DMS53 (cell line): ENCODE data around the gene FBXO22.
A peak's percentile ranks its signal among the peaks of the same experiment; 100 is the strongest.
"Not testable (repeated sequence)": the region's sequence is repeated elsewhere in the genome, so short reads cannot be mapped to it uniquely, and the experiment has no call there.

Source experiments
- DNase-seq: peaks from one replicate; lab custom pipeline; 2025; lab: John Stamatoyannopoulos, UW

Gene FBXO22

GRCh38 chr15:75903331-75904239, at the start of gene FBXO22:
FBXO22 (plus strand) TSS chr15:75903878; CDS start chr15:75903964, 86 bp downstream.
- DNase-seq = peak; percentile 96

DNA sequence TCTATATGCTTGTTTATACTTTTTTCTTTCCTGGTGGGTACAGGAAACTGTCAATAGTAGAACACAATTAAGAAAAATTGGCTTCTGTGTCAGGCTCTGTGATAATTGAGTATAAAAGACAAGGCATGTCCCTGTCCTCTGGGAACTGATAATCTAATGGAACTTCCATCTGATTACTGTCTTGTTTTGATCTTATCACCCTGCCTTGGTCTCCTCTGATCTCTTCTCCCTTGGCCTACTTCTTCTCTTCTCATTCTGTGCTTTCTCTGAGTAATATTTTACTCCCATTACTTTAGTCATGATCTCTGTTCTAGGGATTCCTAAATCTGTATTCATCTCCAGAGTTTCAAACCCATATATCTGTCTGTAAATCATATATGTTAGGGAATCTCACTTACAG, 45.8 kb upstream of the FBXO22 start:
- DNase-seq = no peak

- no peak for DNase-seq
Measured at GRCh38 chr15:75861750-75862402, 41.8 kb upstream of the FBXO22 start.

DNA sequence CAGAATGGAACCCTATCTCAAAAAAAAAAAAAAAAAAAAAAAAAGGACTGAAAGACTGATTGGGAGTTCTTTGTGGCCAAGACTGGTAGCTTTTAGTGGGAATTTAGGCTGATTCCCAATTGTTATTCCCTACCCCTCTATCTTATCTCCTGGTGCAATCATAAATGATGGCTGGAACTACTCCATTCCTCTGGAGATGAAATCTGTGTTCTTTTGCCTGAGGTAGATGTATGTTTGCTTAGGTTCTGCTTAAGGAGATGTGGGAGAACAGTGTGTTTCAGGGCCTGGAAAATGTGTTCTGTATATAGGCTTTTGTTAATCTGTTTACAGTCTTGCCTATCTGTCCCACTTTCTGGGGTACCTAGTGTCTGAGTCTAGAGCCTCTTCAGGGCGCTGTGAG, 40.9 kb upstream of the FBXO22 start:
- no peak for DNase-seq

GRCh38 chr15:75864213-75865059, 39.2 kb upstream of the FBXO22 start:
- DNase-seq = no peak

DNA sequence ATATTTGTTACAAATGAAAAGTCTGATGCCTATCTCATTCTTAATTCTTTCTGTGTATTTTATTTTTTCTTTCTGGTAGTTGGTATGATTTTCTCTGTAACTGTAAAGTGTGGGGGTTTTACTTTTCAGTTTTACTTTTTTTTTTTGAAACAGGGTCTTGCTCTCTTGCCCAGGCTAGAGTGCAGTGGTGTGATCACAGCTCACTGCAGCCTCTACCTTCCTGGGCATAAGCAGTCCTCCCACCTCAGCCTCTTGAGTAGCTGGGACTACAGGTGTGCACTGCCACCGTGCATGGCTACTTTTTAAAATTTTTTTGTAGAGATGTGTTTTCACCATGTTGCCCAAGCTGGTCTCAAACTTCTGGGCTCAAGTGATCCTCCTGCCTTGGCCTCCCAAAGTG, 37.6 kb upstream of the FBXO22 start:
- not testable (repeated sequence) for DNase-seq

GRCh38 chr15:75866916-75867315, 36.8 kb upstream of the FBXO22 start:
- no peak for DNase-seq

GRCh38 chr15:75867449-75867848, 36.2 kb upstream of the FBXO22 start:
- DNase-seq = no peak

DNA sequence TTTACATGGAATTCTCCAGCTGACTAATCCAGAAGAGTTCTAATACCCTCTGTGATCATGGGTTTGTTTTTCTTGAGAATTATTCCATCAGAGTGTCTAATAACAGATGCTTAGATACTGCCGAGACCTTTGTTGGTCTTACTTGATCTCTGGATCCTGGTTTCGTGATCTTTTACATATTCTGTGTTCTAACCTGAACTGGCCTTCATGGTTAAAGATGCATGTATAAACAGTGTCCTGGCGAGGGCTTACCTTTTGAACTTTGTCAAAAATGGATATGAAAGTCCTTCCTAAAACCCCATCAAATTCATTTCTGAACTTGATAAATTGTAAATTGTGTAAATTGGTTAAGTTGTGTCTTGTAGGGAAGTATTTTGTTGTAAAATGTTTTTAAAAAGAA, 35.7 kb upstream of the FBXO22 start:
- DNase-seq = no peak

DNA sequence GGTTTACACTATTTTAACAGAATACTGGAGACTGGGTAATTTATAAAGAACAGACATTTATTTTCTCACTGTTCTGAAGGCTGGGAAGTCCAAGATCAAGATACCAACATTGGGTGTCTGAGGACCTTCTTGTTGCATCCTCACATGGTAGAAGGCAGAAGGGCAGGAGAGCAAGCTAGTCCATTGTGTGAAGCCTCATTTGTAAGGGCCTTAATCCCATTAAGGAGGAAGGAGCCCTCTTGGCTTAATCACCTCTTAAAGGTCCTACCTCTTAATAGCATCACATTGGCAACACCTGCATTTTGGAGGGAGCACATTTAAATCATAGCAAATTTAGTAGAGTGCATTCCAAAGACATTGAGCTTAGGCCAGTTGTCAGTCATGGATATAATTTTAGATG, 34.2 kb upstream of the FBXO22 start:
- DNase-seq = no peak

DNA sequence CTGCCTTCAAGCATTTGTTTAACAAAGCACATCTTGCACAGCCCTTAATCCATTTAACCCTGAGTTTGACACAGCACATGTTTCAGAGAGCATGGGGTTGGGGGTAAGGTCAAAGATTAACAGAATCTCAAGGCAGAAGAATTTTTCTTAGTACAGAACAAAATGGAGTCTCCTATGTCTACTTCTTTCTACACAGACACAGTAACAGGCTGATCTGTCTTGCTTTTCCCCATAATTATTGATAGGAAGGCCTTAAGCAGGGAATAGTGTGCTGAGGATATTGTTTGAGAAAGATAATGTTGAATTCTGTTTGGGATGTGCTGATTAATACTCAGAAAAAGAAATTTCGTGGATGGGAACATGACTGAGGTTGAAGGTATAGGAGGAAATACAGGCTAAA, 32.1 kb upstream of the FBXO22 start:
- not testable (repeated sequence) for DNase-seq

- no peak for DNase-seq
Measured at GRCh38 chr15:75872403-75872990, 31.2 kb upstream of the FBXO22 start.

DNA sequence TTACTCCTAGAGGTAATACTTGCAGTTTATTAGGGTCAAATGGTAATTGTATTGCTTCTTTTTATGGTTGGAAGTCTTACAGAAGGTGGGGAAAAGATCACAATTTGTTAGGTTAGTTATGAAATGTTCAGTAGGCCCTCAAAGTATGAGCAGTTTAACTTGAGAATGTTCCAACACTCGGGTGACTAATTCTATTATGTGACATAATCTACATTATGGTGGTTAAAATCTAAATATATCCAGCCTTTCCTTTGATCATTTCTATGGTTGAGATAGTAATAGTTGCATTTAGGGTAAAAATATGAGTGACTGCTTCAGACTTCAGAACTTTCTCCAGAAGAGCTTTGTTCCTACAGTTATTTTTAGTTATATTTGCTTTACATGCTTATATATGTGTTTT, 19.6 kb upstream of the FBXO22 start:
- no peak for DNase-seq

GRCh38 chr15:75887178-75887577, 16.5 kb upstream of the FBXO22 start:
- DNase-seq = peak; percentile 60

DNA sequence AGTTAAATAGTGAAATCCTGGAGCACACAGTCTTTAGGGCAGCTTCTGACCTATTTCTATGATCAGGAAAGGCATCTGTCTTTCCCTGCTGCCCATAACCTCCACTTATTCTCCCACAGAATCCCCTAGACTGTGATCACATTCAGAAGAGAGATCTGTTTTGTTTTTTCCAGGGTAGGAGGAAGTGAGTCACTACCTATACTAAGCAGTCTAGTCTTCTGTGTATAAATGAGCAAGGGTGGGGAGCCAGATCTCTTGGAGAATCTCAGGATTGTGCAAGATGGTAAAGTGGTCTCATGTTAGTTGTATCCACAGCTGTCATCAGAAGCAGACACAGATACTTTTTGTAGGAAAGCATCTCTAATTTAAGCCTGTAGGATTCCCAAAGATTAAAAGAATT, 11.8 kb upstream of the FBXO22 start:
- peak; percentile 26 for DNase-seq

- no peak for DNase-seq
Measured at GRCh38 chr15:75895731-75896130, 7.9 kb upstream of the FBXO22 start.

GRCh38 chr15:75900577-75900976, 3.1 kb upstream of the FBXO22 start:
- no peak for DNase-seq

- DNase-seq = peak; percentile 23
Measured at GRCh38 chr15:75902129-75902557, 1.5 kb upstream of the FBXO22 start.

DNA sequence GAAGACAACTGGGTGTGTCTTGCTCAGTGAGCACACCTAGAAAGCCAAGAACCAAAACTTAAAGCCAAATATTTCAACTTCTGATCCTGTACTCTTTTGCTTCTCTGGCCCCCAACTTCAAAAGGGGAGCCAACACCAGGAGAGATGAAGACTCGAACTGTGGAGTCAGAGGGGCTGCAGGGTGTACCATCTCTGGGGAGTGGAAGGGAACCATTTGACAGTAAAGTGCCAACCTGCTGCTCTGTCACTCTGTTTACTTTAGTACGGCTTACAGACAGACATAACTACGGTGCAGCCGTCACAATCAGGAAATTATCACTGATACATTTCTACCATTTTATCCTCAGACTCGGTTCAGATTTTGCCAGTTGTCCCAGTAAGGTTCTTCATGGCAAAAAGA, 1.6 kb downstream of the FBXO22 start:
- no peak for DNase-seq

DNA sequence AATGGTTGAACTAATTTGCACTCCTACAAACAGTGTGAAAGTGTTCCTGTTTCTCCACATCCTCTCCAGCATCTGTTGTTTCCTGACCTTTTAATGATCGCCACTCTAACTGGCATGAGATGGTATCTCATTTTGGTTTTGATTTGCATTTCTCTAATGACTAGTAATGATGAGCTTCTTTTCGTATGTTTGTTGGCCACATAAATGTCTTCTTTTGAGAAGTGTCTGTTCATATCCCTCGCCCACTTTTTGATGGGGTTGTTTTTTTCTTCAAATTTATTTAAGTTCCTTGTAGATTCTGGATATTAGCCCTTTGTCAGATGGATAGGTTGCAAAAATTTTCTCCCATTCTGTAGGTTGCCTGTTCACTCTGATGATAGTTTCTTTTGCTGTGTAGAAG, 6.7 kb downstream of the FBXO22 start:
- not testable (repeated sequence) for DNase-seq

- no peak for DNase-seq
Measured at GRCh38 chr15:75916978-75917377, 13.3 kb downstream of the FBXO22 start.

DNA sequence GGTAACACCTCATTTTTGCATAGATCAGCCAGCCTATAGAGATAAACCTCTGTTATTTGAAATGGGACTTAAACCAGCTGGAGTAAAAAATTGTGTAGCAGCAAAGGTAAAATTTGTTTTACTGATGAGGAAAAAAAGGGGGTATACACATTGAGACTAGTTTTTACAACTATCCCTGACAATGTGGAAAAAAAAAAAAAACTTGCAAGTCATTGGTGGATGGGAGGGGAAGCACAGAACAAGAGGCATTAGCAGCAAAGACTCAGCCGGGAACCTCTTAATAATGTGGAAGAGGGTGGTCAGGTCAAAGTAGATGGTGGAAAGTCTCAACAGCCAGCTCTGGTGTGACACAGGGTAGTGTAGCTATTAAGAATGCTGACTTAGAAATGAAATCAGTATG, 14.5 kb downstream of the FBXO22 start:
- DNase-seq = no peak
